ENCODE measurements around the gene TRERF1.

DNA sequence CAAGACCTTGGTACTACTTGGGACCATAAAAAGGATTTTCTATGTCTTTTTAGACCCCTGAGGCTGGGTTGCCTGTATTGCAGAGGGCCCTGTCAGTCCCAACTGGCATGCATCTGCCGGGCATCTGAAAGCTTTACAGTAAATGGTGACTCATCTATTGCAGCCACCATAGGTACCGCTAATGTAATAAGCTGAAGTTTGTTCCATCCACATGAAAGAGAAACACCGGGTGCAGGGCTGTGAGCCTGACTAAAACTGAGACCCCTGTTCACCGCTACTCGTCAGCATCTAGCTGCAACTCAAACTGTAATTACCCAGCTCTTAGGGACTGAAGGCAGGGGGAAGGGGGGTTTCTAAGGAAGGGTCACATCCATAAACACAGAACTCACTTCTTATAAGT lies 49.5 kb downstream of the TRERF1 start:
- no peak for TF ChIP-seq CTCF (conservative IDR thresholded peaks at IDR 0.05; ENCODE audit: low read depth, low read length)
- TF ChIP-seq, protein P1, sequence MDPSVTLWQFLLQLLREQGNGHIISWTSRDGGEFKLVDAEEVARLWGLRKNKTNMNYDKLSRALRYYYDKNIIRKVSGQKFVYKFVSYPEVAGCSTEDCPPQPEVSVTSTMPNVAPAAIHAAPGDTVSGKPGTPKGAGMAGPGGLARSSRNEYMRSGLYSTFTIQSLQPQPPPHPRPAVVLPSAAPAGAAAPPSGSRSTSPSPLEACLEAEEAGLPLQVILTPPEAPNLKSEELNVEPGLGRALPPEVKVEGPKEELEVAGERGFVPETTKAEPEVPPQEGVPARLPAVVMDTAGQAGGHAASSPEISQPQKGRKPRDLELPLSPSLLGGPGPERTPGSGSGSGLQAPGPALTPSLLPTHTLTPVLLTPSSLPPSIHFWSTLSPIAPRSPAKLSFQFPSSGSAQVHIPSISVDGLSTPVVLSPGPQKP (IDR thresholded peaks at IDR 0.05; ENCODE audit: borderline replicate concordance, low read depth, low read length), result no peak
- no peak for TF ChIP-seq CHD1 (IDR thresholded peaks at IDR 0.05; ENCODE audit: low read depth, low read length)
- no peak for TF ChIP-seq RFX5 (IDR thresholded peaks at IDR 0.05; ENCODE audit: low read depth, low read length)
- TF ChIP-seq SMC3 (IDR thresholded peaks at IDR 0.05; ENCODE audit: low read depth, low read length), result no peak
- TF ChIP-seq POLR2A (IDR thresholded peaks at IDR 0.05; ENCODE audit: low read depth, low read length), result no peak
- no peak for TF ChIP-seq USF2 (IDR thresholded peaks at IDR 0.05; ENCODE audit: low read depth, low read length)
- no peak for TF ChIP-seq RAD21 (IDR thresholded peaks at IDR 0.05; ENCODE audit: low read length)
- no peak for TF ChIP-seq BHLHE40 (IDR thresholded peaks at IDR 0.05; ENCODE audit: low read depth, low read length)
- TF ChIP-seq NFE2L2 (IDR thresholded peaks at IDR 0.05; ENCODE audit: low read depth, low read length), result no peak
- peak; percentile 76 for TF ChIP-seq FOS (IDR thresholded peaks at IDR 0.05; ENCODE audit: low read depth, low read length)
- TF ChIP-seq RCOR1 (IDR thresholded peaks at IDR 0.05; ENCODE audit: insufficient replicate concordance, low read length), result no peak

All from IMR-90 (cell line).